Aorta (tissue), 5 donors: Measurements from ENCODE around the gene SMPX. TPM values are rescaled to one million over a fixed set of nuclear protein-coding genes. Genes with fewer than 3 reads are reported as not detected.

ENCODE experiments used
- ATAC-seq: fragments of 200-7000 bp; cut with Tn5 transposase; one replicate; pipeline ENCODE4 v1.9.1; 2022; ENCODE audit warnings: moderate library complexity; ENCODE audit not compliant: low FRiP score
- DNase-seq, 2 donors: peaks; one replicate each; pipeline ENCODE4 v3.0.0-alpha.2; 2020
- H3K27ac ChIP-seq, 2 donors: one replicate each; pipeline ENCODE4 v1.5.1; 2013; ENCODE audit warnings: low read length in 2 of 2, mild to moderate bottlenecking in 2 of 2, moderate library complexity in 2 of 2, control low read depth in 1 of 2, inconsistent platforms in 1 of 2, low read depth in 1 of 2
- H3K27me3 ChIP-seq, 2 donors: one replicate each; pipeline ENCODE4 v1.6.1; 2013; ENCODE audit warnings: control low read depth in 1 of 2, low read length in 1 of 2, mild to moderate bottlenecking in 1 of 2, moderate library complexity in 1 of 2; ENCODE audit not compliant: insufficient read depth in 2 of 2, control insufficient read depth in 1 of 2
- H3K36me3 ChIP-seq, 2 donors: one replicate each; pipeline ENCODE4 v1.6.1; 2013; ENCODE audit warnings: control low read depth in 1 of 2, low read length in 1 of 2, mild to moderate bottlenecking in 1 of 2; ENCODE audit not compliant: insufficient read depth in 2 of 2, control insufficient read depth in 1 of 2
- H3K4me1 ChIP-seq, 2 donors: one replicate each; pipeline ENCODE4 v1.6.1; 2013; ENCODE audit warnings: low read length in 2 of 2, control low read depth in 1 of 2, mild to moderate bottlenecking in 1 of 2, moderate library complexity in 1 of 2; ENCODE audit not compliant: insufficient read depth in 2 of 2, control insufficient read depth in 1 of 2
- H3K4me3 ChIP-seq, 2 donors: one replicate each; pipeline ENCODE4 v1.5.1; 2013; ENCODE audit warnings: low read length in 2 of 2, control low read depth in 1 of 2, mild to moderate bottlenecking in 1 of 2
- H3K9me3 ChIP-seq: one replicate; pipeline ENCODE4 v1.6.1; 2013; ENCODE audit warnings: mild to moderate bottlenecking, low read length; ENCODE audit not compliant: control insufficient read depth
- WGBS, 2 donors: extraction: QIAGEN DNeasy Blood & Tissue Kit; methylation state at CpG; one replicate each; pipeline ENCODE4 v1.1.7; 2013; 5-methylcytosine and 5-hydroxymethylcytosine counted together
- intact Hi-C, 2 donors: fragments of 100-400 bp; cut with DNase I; formaldehyde crosslinking; loops; one replicate each; pipeline versions ENCODE4 v1.14.2 to v1.15.0; 2022
- polyA plus RNA-seq, 2 donors: library from polyadenylated mRNA; stranded (reverse); fragments of 200-250 nt; gene quantifications; one replicate each; pipeline ENCODE4 v1.2.3, GENCODE V29; 2013
- total RNA-seq, 2 donors: library from RNA; stranded (reverse); fragmentation: NEBNext Ultra II Directional; extraction: Animal tissue kit (Norgen Biotek cat#: 25700); gene quantifications; one replicate each; pipeline ENCODE4 v1.2.1, GENCODE V29; 2021
- donor health status: healthy with polysubstance abuse.
- donor health status: Bipolar disorder and iron deficiency.
- donor health status: DM: no; HTN: no; CAD: no.
- donor health status: DM: no; HTN: no; CAD: no.
- donor health status: DM: yes; HTN: yes; CAD: no.

The SMPX gene
- total and polyA plus RNA-seq, 4 donors, result 0.51 to 16.4 (median 0.91) TPM

GRCh38 chrX:21661316-21661715 lies 96.6 kb downstream of the SMPX start:
- intact Hi-C loops, result no loop called here
- ATAC-seq (no peak), DNase-seq (no peak)
- Histone ChIP-seq H3K9me3 (no peaks in the 10 kb centered on the region), H3K27me3 (no peaks in the 10 kb centered on the region), H3K27ac (no peak overlapping the region), H3K4me1 (no peaks in the 10 kb centered on the region), H3K36me3 (no peaks in the 10 kb centered on the region), H3K4me3 (no peak overlapping the region)
- 68 to 89% methylated on average over 6 of the region's 6 CpGs for WGBS, 2 donors

GRCh38 chrX:21660156-21660555 lies 97.8 kb downstream of the SMPX start:
- H3K9me3 ChIP-seq, result no peaks in the 10 kb centered on the region
- WGBS, 2 donors, result 87 to 92% methylated on average over 2 of the region's 2 CpGs
- ATAC-seq, result no peak
- no peak for DNase-seq
- no peaks in the 10 kb centered on the region for H3K27me3 ChIP-seq
- no peaks in the 10 kb centered on the region for H3K4me1 ChIP-seq
- H3K4me3 ChIP-seq, result no peak overlapping the region
- no peak overlapping the region for H3K27ac ChIP-seq
- H3K36me3 ChIP-seq, result no peaks in the 10 kb centered on the region
- intact Hi-C loops, result no loop called here

DNA sequence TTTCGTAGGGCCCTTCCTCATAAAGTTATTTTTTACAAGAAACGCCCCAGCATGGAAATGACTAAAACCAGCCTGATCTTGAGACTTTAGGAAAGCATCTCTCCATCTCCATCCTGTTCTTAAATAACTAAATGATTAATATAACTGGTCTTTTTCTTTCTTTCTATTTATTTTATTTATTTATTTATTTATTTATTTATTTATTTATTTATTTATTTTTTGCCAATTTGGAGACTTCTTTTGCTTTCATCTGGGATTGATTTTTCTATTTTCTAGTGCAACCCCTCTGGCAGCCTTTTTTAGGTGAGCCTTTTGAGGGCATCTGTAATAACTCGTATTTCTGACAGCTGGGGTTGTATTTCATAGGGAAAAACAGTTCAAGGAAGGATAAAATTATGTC lies 98.6 kb downstream of the SMPX start:
- DNase-seq (no peak), ATAC-seq (no peak)
- H3K4me1 ChIP-seq, result no peaks in the 10 kb centered on the region
- 74 to 92% methylated on average over 3 of the region's 3 CpGs for WGBS, 2 donors
- no peaks in the 10 kb centered on the region for H3K9me3 ChIP-seq
- no peak overlapping the region for H3K27ac ChIP-seq
- intact Hi-C loops, result no loop called here
- no peaks in the 10 kb centered on the region for H3K27me3 ChIP-seq
- no peaks in the 10 kb centered on the region for H3K36me3 ChIP-seq
- H3K4me3 ChIP-seq, result no peak overlapping the region

DNA sequence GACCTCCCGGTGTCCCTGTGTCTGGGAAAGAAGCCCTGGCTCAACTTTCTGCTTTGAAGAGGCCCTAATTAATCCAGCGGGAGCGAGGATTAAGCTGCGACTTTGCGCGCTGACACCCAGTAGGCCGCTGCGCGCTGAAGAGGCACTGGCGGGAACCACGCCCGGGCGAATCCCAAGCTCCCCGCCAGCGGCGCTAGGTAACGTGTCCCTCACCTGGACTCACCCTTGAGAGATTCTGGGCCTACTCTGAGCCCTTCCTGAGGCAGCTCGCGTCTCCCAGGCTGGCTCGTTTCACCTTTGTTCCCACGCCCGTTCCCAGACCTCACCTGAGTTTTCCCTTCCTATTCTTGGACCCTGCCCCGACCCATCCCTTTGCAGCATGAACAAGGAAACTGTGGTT lies 99.2 kb downstream of the SMPX start:
- Histone ChIP-seq H3K27ac (no peak overlapping the region), H3K9me3 (no peaks in the 10 kb centered on the region), H3K27me3 (no peaks in the 10 kb centered on the region), H3K4me1 (no peaks in the 10 kb centered on the region), H3K36me3 (no peaks in the 10 kb centered on the region), H3K4me3 (no peak overlapping the region)
- DNase-seq, result no peak
- intact Hi-C loops, result no loop called here
- WGBS, 2 donors, result 59 to 66% methylated on average over 23 of the region's 23 CpGs
- no peak for ATAC-seq

DNA sequence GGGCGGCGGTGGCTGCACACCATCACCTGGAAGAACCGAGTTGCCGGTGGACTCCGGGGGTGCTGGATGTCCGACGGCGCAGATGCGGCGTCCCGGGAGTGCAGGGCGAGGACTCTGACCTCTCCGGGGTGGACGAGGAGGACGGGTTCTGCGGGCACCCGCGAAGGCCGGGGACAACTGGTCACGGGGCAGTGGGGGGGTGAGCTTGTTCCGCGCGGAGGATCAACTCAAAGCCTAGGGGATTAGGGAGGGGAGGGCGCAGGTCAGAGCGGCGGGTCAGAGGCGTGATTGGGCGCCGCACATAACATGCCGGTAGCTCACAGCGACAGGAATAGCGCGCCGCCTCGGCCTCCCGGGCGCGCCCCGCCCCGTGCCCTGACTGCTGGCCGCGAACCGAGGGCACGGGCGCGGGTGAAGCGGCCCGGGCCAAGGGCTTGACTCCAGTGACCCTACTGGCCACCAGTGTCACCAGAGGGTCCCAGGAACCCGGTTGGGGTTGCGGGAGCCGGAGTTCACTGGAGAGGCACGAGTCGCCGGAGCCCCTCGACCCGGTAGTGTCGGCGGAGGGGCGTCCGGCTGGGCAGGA lies 99.7 kb downstream of the SMPX start, which contains the start of gene KLHL34:
Gene KLHL34, minus strand, starts transcription at position 179 of the 586 bp plus-strand sequence. CDS start 542 bp downstream, outside the sequence.
- H3K9me3 ChIP-seq, result no peaks in the 10 kb centered on the region
- H3K27ac ChIP-seq, result no peak within 1 kb of the TSS
- H3K4me3 ChIP-seq, result no peak within 1 kb of the TSS
- no peaks in the 10 kb centered on the region for H3K36me3 ChIP-seq
- ATAC-seq, result peak; percentile 16
- intact Hi-C loops, result no loop called here
- H3K4me1 ChIP-seq, result no peaks in the 10 kb centered on the region
- WGBS, 2 donors, result 10 to 36% methylated on average over 50 to 60 of the region's 60 CpGs
- DNase-seq, result peak in 1 of 2 donors; percentile 45
- no peaks in the 10 kb centered on the region for H3K27me3 ChIP-seq

- no peak overlapping the region for H3K4me3 ChIP-seq
- no peaks in the 10 kb centered on the region for H3K36me3 ChIP-seq
- no peaks in the 10 kb centered on the region for H3K4me1 ChIP-seq
- H3K27ac ChIP-seq, result no peak overlapping the region
- whole genome bisulfite sequencing, 2 donors, result 63 to 64% methylated on average over 57 of the region's 57 CpGs
- intact Hi-C loops, result no loop called here
- no peaks in the 10 kb centered on the region for H3K9me3 ChIP-seq
- DNase-seq (peak; percentile 38 to 75), ATAC-seq (peak; percentile 27)
- no peaks in the 10 kb centered on the region for H3K27me3 ChIP-seq
These were observed 100.4 kb downstream of the SMPX start for GRCh38 chrX:21657318-21658151.

- 60 to 61% methylated on average over 57 to 61 of the region's 61 CpGs for WGBS, 2 donors
- Histone ChIP-seq H3K4me3 (no peak overlapping the region), H3K9me3 (no peaks in the 10 kb centered on the region)
These were observed 101.2 kb downstream of the SMPX start for GRCh38 chrX:21656587-21657317.

More at GRCh38 chrX:21656587-21657317, 101.2 kb downstream of the SMPX start:
- ATAC-seq (no peak), DNase-seq (no peak)
- intact Hi-C loops, result no loop called here
- Histone ChIP-seq H3K4me1 (no peaks in the 10 kb centered on the region), H3K27me3 (no peaks in the 10 kb centered on the region), H3K27ac (no peak overlapping the region), H3K36me3 (no peaks in the 10 kb centered on the region)
